ENCODE results near the gene MAML2.

Gene MAML2

DNA sequence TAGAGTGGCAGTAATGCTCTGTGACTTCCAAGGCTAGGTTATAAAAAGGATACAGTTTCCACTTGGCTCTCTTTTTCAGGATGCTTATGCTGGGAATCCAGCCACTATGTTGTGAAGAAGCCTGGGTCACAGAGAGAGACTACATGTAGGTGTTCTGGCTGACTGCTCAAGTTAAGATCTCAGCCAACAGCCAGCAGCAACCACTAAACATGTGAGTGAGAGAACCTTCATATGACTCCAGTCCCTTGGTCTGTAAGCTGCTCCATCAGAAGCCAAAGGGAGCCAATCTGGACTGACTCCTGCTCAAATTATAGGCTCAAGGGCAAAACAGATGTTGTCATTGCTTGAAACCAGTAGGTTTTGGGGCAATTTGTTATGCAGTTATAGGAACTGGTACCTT lies 162.7 kb downstream of the MAML2 start:
- no peaks in the 10 kb centered on the region for H3K9me3 ChIP-seq (ENCODE audit: severe bottlenecking)
- TF ChIP-seq, protein P1, sequence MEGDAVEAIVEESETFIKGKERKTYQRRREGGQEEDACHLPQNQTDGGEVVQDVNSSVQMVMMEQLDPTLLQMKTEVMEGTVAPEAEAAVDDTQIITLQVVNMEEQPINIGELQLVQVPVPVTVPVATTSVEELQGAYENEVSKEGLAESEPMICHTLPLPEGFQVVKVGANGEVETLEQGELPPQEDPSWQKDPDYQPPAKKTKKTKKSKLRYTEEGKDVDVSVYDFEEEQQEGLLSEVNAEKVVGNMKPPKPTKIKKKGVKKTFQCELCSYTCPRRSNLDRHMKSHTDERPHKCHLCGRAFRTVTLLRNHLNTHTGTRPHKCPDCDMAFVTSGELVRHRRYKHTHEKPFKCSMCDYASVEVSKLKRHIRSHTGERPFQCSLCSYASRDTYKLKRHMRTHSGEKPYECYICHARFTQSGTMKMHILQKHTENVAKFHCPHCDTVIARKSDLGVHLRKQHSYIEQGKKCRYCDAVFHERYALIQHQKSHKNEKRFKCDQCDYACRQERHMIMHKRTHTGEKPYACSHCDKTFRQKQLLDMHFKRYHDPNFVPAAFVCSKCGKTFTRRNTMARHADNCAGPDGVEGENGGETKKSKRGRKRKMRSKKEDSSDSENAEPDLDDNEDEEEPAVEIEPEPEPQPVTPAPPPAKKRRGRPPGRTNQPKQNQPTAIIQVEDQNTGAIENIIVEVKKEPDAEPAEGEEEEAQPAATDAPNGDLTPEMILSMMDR (IDR thresholded peaks at IDR 0.05; ENCODE audit: poor library complexity, severe bottlenecking): no peak
- no peaks in the 10 kb centered on the region for H3K36me3 ChIP-seq (ENCODE audit: low read depth)
- DNase-seq (ENCODE audit: low spot score) (no peak), ATAC-seq (ENCODE audit: low read depth) (no peak)
- no peak overlapping the region for H3K4me3 ChIP-seq (ENCODE audit: severe bottlenecking)
- H3K4me1 ChIP-seq (ENCODE audit: insufficient read depth, poor library complexity, severe bottlenecking): no peaks in the 10 kb centered on the region
- no peak overlapping the region for H3K27ac ChIP-seq (ENCODE audit: poor library complexity, severe bottlenecking)
- H3K27me3 ChIP-seq (ENCODE audit: insufficient read depth, poor library complexity, severe bottlenecking): no peaks in the 10 kb centered on the region

DNA sequence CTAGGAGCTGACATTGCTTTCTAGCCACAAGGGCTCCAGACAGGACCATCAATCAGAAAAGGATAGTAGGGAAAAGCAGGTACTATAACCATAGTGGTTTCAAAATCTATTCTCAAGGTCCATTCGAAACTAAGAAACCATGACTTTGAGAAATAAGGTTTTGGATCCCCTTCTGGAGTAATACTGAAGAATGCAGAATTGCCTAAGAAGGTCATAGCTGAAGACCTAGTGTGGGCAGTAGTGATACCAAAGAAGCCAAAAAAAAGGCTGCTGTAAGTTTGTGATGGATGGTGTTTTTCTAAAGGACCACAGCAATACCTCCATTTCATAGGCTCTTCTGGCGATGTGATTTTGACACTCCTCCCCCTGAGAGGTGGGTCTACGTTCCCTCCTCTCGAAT lies 163.1 kb downstream of the MAML2 start:
- ATAC-seq (ENCODE audit: low read depth) (no peak), DNase-seq (ENCODE audit: low spot score) (no peak)

DNA sequence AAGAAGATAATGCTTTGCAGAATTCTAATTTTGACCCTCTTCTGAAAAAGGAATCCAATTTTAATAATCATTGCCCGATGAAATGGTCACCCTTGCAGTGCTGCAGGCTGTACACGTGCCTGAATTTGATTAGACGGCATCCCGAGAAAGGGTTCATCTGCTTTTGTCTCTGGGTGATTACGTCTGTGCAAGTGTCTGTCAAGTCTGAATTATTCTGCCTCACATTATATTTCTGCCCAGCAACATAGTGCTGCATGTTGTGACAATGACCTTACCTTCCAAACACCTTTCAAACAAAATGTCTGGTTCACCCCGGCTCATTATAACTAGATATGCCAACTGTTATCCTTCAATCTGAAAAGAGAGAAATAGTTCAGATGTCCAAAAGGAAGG lies 164.1 kb downstream of the MAML2 start:
- ATAC-seq (ENCODE audit: low read depth): no peak
- TF ChIP-seq, protein P1 (IDR thresholded peaks at IDR 0.05; ENCODE audit: poor library complexity, severe bottlenecking): no peak
- H3K36me3 ChIP-seq (ENCODE audit: low read depth): no peaks in the 10 kb centered on the region

More for the DNA sequence above, 163.1 kb downstream of the MAML2 start:
- H3K4me1 ChIP-seq (ENCODE audit: insufficient read depth, poor library complexity, severe bottlenecking): no peaks in the 10 kb centered on the region
- H3K27me3 ChIP-seq (ENCODE audit: insufficient read depth, poor library complexity, severe bottlenecking): no peaks in the 10 kb centered on the region
- no peaks in the 10 kb centered on the region for H3K36me3 ChIP-seq (ENCODE audit: low read depth)
- H3K9me3 ChIP-seq (ENCODE audit: severe bottlenecking): no peaks in the 10 kb centered on the region
- TF ChIP-seq, protein P1 (IDR thresholded peaks at IDR 0.05; ENCODE audit: poor library complexity, severe bottlenecking): no peak
- no peak overlapping the region for H3K27ac ChIP-seq (ENCODE audit: poor library complexity, severe bottlenecking)
- no peak overlapping the region for H3K4me3 ChIP-seq (ENCODE audit: severe bottlenecking)

DNA sequence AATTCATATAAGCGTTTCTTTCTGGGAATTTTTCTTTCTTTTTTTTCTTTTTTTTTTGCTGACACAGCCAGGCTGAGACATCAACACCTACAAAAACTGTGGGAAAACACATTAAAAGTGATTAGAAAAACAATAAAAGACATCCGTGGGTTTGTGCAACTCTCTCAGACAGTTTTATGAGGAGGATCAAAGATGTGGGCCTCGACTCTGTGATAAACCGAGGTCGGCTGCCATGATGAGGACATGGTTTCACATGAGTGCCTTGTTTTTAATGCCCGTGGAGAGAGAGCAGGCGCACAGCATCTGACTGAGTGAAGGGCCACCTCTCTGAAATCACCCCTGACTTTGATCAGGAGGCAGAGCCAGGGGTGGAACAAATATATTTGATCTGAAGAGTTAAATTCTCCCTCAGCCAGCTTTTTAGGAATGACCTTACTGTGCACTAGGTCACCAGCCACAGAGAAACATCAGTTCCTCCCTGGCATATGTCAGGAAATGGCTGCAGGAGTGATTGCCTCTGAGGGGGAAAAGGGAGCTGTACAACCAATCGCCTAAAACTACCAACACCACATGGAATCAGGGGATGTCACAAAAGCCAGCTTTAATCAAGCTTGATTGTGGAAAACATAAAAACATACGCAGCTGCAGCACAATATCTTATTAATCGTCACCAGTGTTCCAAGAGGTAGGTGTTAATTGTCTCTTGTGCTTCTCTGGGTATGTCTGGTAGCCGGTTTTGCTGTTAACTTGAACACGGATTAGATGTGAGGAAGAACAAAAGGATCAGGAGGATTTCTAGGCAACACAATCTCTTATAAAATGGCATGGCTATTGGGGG lies 164.7 kb downstream of the MAML2 start:
- Histone ChIP-seq H3K27ac (ENCODE audit: poor library complexity, severe bottlenecking) (no peak overlapping the region), H3K36me3 (ENCODE audit: low read depth) (no peaks in the 10 kb centered on the region), H3K4me3 (ENCODE audit: severe bottlenecking) (no peak overlapping the region), H3K4me1 (ENCODE audit: insufficient read depth, poor library complexity, severe bottlenecking) (no peaks in the 10 kb centered on the region), H3K27me3 (ENCODE audit: insufficient read depth, poor library complexity, severe bottlenecking) (no peaks in the 10 kb centered on the region), H3K9me3 (ENCODE audit: severe bottlenecking) (no peaks in the 10 kb centered on the region)
- DNase-seq (ENCODE audit: low spot score) (no peak), ATAC-seq (ENCODE audit: low read depth) (no peak)
- TF ChIP-seq, protein P1 (IDR thresholded peaks at IDR 0.05; ENCODE audit: poor library complexity, severe bottlenecking): no peak

More for the DNA sequence above, 164.1 kb downstream of the MAML2 start:
- Histone ChIP-seq H3K9me3 (ENCODE audit: severe bottlenecking) (no peaks in the 10 kb centered on the region), H3K27ac (ENCODE audit: poor library complexity, severe bottlenecking) (no peak overlapping the region), H3K4me3 (ENCODE audit: severe bottlenecking) (no peak overlapping the region), H3K4me1 (ENCODE audit: insufficient read depth, poor library complexity, severe bottlenecking) (no peaks in the 10 kb centered on the region), H3K27me3 (ENCODE audit: insufficient read depth, poor library complexity, severe bottlenecking) (no peaks in the 10 kb centered on the region)
- no peak for DNase-seq (ENCODE audit: low spot score)

DNA sequence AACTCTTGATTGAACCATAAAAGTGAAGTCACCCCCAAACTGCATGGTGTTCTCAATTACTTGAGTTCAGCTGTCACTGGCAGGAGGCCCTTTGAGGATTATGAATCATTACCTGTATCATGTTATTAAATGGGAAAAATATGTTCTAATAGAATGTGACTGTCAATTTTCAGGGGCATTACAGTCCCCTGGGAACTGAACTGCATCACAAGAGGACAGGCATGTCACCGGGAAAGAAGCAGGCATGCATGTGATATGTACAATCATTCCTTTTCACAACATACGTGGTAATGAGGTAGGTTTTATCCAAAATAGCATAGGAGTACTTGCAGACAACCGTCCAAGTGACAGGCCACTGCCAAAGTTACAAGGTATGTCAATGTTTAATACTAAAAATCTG lies 165.8 kb downstream of the MAML2 start:
- H3K4me1 ChIP-seq (ENCODE audit: insufficient read depth, poor library complexity, severe bottlenecking): no peaks in the 10 kb centered on the region
- no peak for DNase-seq (ENCODE audit: low spot score)

More for the DNA sequence above, 165.8 kb downstream of the MAML2 start:
- H3K27ac ChIP-seq (ENCODE audit: poor library complexity, severe bottlenecking): no peak overlapping the region
- H3K9me3 ChIP-seq (ENCODE audit: severe bottlenecking): no peaks in the 10 kb centered on the region
- ATAC-seq (ENCODE audit: low read depth): no peak
- no peaks in the 10 kb centered on the region for H3K27me3 ChIP-seq (ENCODE audit: insufficient read depth, poor library complexity, severe bottlenecking)
- no peak overlapping the region for H3K4me3 ChIP-seq (ENCODE audit: severe bottlenecking)
- no peaks in the 10 kb centered on the region for H3K36me3 ChIP-seq (ENCODE audit: low read depth)
- TF ChIP-seq, protein P1 (IDR thresholded peaks at IDR 0.05; ENCODE audit: poor library complexity, severe bottlenecking): no peak

Data from RWPE2 (cell line).